ENCODE results near the gene TGFBRAP1.

DNA sequence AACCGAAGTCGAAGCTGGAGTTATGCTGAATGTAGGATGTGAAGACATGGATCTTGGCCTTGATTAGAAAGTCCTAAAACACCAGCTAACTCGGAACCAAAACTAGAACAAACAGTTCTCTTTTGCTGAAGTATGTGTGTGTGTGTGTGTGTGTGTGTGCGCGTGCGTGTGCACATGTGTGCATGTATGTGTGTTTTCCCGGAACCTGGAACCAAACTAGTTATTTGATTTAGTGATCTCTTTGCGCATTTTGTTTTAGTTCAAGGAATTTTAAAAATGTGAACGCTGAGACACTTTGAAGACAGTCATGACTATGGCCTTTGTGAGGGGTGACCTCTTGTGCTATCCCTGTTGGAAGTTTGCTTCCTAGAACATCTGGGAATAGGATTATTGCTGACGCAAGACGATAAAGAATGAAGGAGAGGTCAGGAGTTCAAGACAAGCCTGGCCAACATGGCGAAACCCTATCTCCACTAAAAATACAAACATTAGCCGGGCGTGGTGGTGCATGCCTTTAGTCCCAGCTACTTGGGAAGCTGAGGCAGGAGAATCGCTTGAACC, 45.5 kb upstream of the TGFBRAP1 start:
- TF ChIP-seq CTCF (IDR thresholded peaks at IDR 0.05) = no peak
- no peak for TF ChIP-seq POLR2A (IDR thresholded peaks at IDR 0.05)

Data from uterus (tissue), 2 donors.